Measurements from ENCODE around the gene MEP1A. TPM values are rescaled to one million over a fixed set of nuclear protein-coding genes. Genes with fewer than 3 reads are reported as not detected.

Gene MEP1A
- total and polyA plus RNA-seq, 2 donors (not counting 1 experiment from before 2014, with no cell fraction given): not detected

- Histone ChIP-seq H3K27ac (ENCODE audit: low read length in 2 of 2) (no peak overlapping the region), H3K4me3 (ENCODE audit: control extremely low read depth in 1 of 5, extremely low read depth in 1 of 5, insufficient read depth in 1 of 5, low read depth in 2 of 5, low read length in 4 of 5) (no peak overlapping the region), H3K79me2 (ENCODE audit: control insufficient read depth, insufficient read depth, low read length) (no peaks in the 10 kb centered on the region), H3K9ac (ENCODE audit: low read length) (no peak overlapping the region), H3K36me3 (replicated peaks in 1 of 2; ENCODE audit: control extremely low read depth in 1 of 2, control insufficient read depth in 1 of 2, extremely low read depth in 1 of 2, insufficient read depth in 2 of 2, low read length in 1 of 2) (no peaks in the 10 kb centered on the region), H2AFZ (ENCODE audit: insufficient read depth, low read depth, low read length, poor library complexity, severe bottlenecking) (no peak overlapping the region), H3K4me1 (ENCODE audit: control insufficient read depth in 2 of 2, insufficient read depth in 2 of 2, low read length in 2 of 2) (no peaks in the 10 kb centered on the region), H4K20me1 (ENCODE audit: control insufficient read depth, insufficient read depth, low read length, poor library complexity, severe bottlenecking) (no peaks in the 10 kb centered on the region), H3K4me2 (replicated peaks; ENCODE audit: low read depth, low read length, poor library complexity, severe bottlenecking) (no peak overlapping the region), H3K9me3 (ENCODE audit: control extremely low read depth in 1 of 3, control insufficient read depth in 2 of 3, insufficient read depth in 1 of 3, low read length in 2 of 3) (no peaks in the 10 kb centered on the region), H3K27me3 (replicated peaks in 1 of 4; ENCODE audit: control extremely low read depth in 1 of 4, control insufficient read depth in 3 of 4, insufficient read depth in 4 of 4, low read length in 3 of 4) (peaks cover 0 to 4% (median 2%) of the 10 kb centered on the region in 4 experiments)
- WGBS (ENCODE audit: insufficient coverage): no CpG with 5 or more reads among the region's 1 CpG
- Mint-ChIP-seq H3K27me3 (peaks cover 6% of the 10 kb centered on the region), H3K27ac (no peak overlapping the region), H3K4me3 (no peak overlapping the region), H3K4me1 (no peaks in the 10 kb centered on the region), H3K9me3 (ENCODE audit: insufficient read depth) (no peaks in the 10 kb centered on the region)
- ATAC-seq (ENCODE audit: low read depth): no peak
- TF ChIP-seq EZH2 (IDR thresholded peaks at IDR 0.05; ENCODE audit: borderline replicate concordance, insufficient read depth, low read depth, low read length, poor library complexity, severe bottlenecking): no peak
- TF ChIP-seq CTCF (IDR thresholded peaks at IDR 0.05): no peak
- ChIA-PET POLR2A (no interaction called here), CTCF (no interaction called here)
- intact Hi-C loops (cut with micrococcal nuclease): no loop called here
- no peak for DNase-seq
These were observed 37.3 kb upstream of the MEP1A start for GRCh38 chr6:46755865-46756264.

- Mint-ChIP-seq H3K4me3 (no peak overlapping the region), H3K4me1 (no peaks in the 10 kb centered on the region), H3K27me3 (peaks cover 6% of the 10 kb centered on the region), H3K27ac (no peak overlapping the region), H3K9me3 (ENCODE audit: insufficient read depth) (no peaks in the 10 kb centered on the region)
- TF ChIP-seq EZH2 (IDR thresholded peaks at IDR 0.05; ENCODE audit: borderline replicate concordance, insufficient read depth, low read depth, low read length, poor library complexity, severe bottlenecking) (no peak), CTCF (IDR thresholded peaks at IDR 0.05) (no peak)
- DNase-seq (no peak), ATAC-seq (ENCODE audit: low read depth) (no peak)
- POLR2A ChIA-PET: no interaction called here
- Histone ChIP-seq H3K27me3 (replicated peaks in 1 of 4; ENCODE audit: control extremely low read depth in 1 of 4, control insufficient read depth in 3 of 4, insufficient read depth in 4 of 4, low read length in 3 of 4) (peaks cover 0 to 4% (median 2%) of the 10 kb centered on the region in 4 experiments), H3K4me2 (replicated peaks; ENCODE audit: low read depth, low read length, poor library complexity, severe bottlenecking) (no peak overlapping the region), H3K4me3 (ENCODE audit: control extremely low read depth in 1 of 5, extremely low read depth in 1 of 5, insufficient read depth in 1 of 5, low read depth in 2 of 5, low read length in 4 of 5) (no peak overlapping the region), H4K20me1 (ENCODE audit: control insufficient read depth, insufficient read depth, low read length, poor library complexity, severe bottlenecking) (no peaks in the 10 kb centered on the region), H3K4me1 (ENCODE audit: control insufficient read depth in 2 of 2, insufficient read depth in 2 of 2, low read length in 2 of 2) (no peaks in the 10 kb centered on the region), H2AFZ (ENCODE audit: insufficient read depth, low read depth, low read length, poor library complexity, severe bottlenecking) (no peak overlapping the region), H3K9ac (ENCODE audit: low read length) (no peak overlapping the region), H3K27ac (ENCODE audit: low read length in 2 of 2) (no peak overlapping the region), H3K9me3 (ENCODE audit: control extremely low read depth in 1 of 3, control insufficient read depth in 2 of 3, insufficient read depth in 1 of 3, low read length in 2 of 3) (no peaks in the 10 kb centered on the region), H3K36me3 (replicated peaks in 1 of 2; ENCODE audit: control extremely low read depth in 1 of 2, control insufficient read depth in 1 of 2, extremely low read depth in 1 of 2, insufficient read depth in 2 of 2, low read length in 1 of 2) (no peaks in the 10 kb centered on the region), H3K79me2 (ENCODE audit: control insufficient read depth, insufficient read depth, low read length) (no peaks in the 10 kb centered on the region)
- 73% methylated on average over 3 of the region's 7 CpGs for WGBS (ENCODE audit: insufficient coverage)
- intact Hi-C loops (cut with micrococcal nuclease): no loop called here
- CTCF ChIA-PET: no interaction called here
These were observed 36.5 kb upstream of the MEP1A start for GRCh38 chr6:46756469-46757213.
